ENCODE results near the gene PERM1.

PERM1 gene

GRCh38 chr1:930633-931138 is 51.2 kb downstream of the PERM1 start:
- DNase-seq: no peak

GRCh38 chr1:929712-930632 is 51.9 kb downstream of the PERM1 start:
- no peak for DNase-seq

- no peak for DNase-seq
Observed at GRCh38 chr1:928825-929661, 52.9 kb downstream of the PERM1 start.

- no peak for DNase-seq
Observed at GRCh38 chr1:927748-928147, 54.1 kb downstream of the PERM1 start.

- no peak for DNase-seq
Observed at GRCh38 chr1:927234-927633, 54.7 kb downstream of the PERM1 start.

DNA sequence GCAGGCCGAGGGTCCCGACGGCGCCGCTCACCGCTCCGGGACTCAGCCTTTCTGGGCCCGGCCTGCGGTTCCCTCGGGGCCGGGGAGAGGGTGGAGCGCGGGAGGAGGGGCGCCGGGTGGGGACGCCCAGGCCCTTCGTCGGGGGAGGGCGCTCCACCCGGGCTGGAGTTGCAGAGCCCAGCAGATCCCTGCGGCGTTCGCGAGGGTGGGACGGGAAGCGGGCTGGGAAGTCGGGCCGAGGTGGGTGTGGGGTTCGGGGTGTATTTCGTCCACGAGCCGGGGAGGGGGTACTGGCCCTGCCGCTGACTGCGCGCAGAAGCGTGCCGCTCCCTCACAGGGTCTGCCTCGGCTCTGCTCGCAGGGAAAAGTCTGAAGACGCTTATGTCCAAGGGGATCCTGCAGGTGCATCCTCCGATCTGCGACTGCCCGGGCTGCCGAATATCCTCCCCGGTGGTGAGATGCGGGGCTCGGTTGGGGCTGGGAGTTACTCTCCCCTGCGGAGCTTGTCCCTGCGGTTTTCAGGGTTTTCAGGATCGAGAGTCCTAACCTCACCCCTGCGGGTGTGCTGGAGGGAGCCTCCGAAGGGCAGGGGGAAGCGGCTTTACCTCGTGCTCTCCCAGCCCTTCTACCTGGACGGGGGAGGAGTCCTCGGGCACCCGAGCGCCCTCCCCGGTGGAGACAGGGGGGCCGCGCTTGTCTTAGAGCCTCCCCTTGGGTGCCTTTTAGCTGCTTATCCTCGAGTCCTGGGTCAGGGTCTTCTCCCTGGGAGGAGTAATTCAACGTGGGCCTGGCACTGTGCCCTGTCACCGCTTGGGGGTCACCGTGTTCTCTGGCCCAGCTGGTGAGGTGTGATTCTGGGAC is 56.1 kb downstream of the PERM1 start:
- no peak for DNase-seq

Data from NCI-H1092 treated with DMSO at 0.1 percent for 48 hours (cell line).